GM12878 (cell line): ENCODE results near the gene ACTL6B. TPM values are rescaled to one million over a fixed set of nuclear protein-coding genes. Genes with fewer than 3 reads are reported as not detected.

Experiments used
- BHLHE40 ChIP-seq, 2 experiments: fragments of 450-650 bp in 1 of 2; IDR thresholded peaks; 2 replicates each; pipeline ENCODE4 v1.6.1; 2011 to 2017; ENCODE audit warnings: low read depth in 2 of 2, borderline replicate concordance in 1 of 2, improper control_type of control experiment in 1 of 2, low read length in 1 of 2, mild to moderate bottlenecking in 1 of 2
- CEBPZ ChIP-seq: fragments of 150-350 bp; IDR thresholded peaks from 2 replicates; pipeline ENCODE4 v1.6.1; 2016; ENCODE audit warnings: low read depth, low read length
- CREB1 ChIP-seq: IDR thresholded peaks from 2 replicates; pipeline ENCODE4 v1.6.1; 2012; ENCODE audit warnings: low read depth, mild to moderate bottlenecking, inconsistent platforms
- E2F4 ChIP-seq: IDR thresholded peaks from 2 replicates; pipeline ENCODE4 v1.6.1; 2012; ENCODE audit warnings: low read depth, low read length, improper control_type of control experiment
- FOXM1 ChIP-seq: IDR thresholded peaks from 2 replicates; pipeline ENCODE4 v1.6.1; 2012; ENCODE audit warnings: low read depth, mild to moderate bottlenecking, inconsistent platforms, low read length, moderate library complexity
- IKZF1 ChIP-seq: fragments of 450-650 bp; conservative IDR thresholded peaks from 2 replicates; pipeline ENCODE4 v1.6.1; 2017; ENCODE audit warnings: antibody characterized with exemption, mild to moderate bottlenecking
- JUNB ChIP-seq: IDR thresholded peaks from 2 replicates; pipeline ENCODE4 v1.6.1; 2016; ENCODE audit warnings: antibody characterized with exemption, mild to moderate bottlenecking
- MTA2 ChIP-seq: fragments of 450-650 bp; IDR thresholded peaks from 2 replicates; pipeline ENCODE4 v1.6.1; 2016; ENCODE audit warnings: low read depth, mild to moderate bottlenecking, moderate library complexity
- MTA3 ChIP-seq: IDR thresholded peaks from 2 replicates; pipeline ENCODE4 v1.6.1; 2012; ENCODE audit warnings: low read length, inconsistent platforms, borderline replicate concordance
- NBN ChIP-seq: fragments of 450-650 bp; IDR thresholded peaks from 2 replicates; pipeline ENCODE4 v1.6.1; 2016
- POLR2AphosphoS5 ChIP-seq: IDR thresholded peaks from 2 replicates; pipeline ENCODE4 v1.6.1; 2011; ENCODE audit warnings: mild to moderate bottlenecking, low read length, inconsistent platforms
- POU2F2 ChIP-seq: IDR thresholded peaks from 3 replicates; pipeline ENCODE4 v1.6.1; 2011; ENCODE audit warnings: low read depth, mild to moderate bottlenecking, low read length, borderline replicate concordance
- RB1 ChIP-seq: fragments of 450-650 bp; formaldehyde crosslinking; IDR thresholded peaks from 2 replicates; pipeline ENCODE4 v1.6.1; 2017; ENCODE audit warnings: mild to moderate bottlenecking, borderline replicate concordance
- SIN3A ChIP-seq: IDR thresholded peaks from 2 replicates; pipeline ENCODE4 v1.6.1; 2012; ENCODE audit warnings: low read depth, low read length, improper control_type of control experiment
- SMAD1 ChIP-seq: fragments of 450-650 bp; IDR thresholded peaks from 2 replicates; pipeline ENCODE4 v1.6.1; 2018; ENCODE audit warnings: mild to moderate bottlenecking, low read depth; ENCODE audit not compliant: partially characterized antibody
- ZBED1 ChIP-seq: IDR thresholded peaks from 2 replicates; pipeline ENCODE4 v1.6.1; 2016; ENCODE audit warnings: borderline replicate concordance
- ZBTB40 ChIP-seq: fragments of 450-650 bp; IDR thresholded peaks from 2 replicates; pipeline ENCODE4 v1.6.1; 2016; ENCODE audit warnings: mild to moderate bottlenecking, moderate library complexity, borderline replicate concordance
- ZNF217 ChIP-seq: fragments of 450-650 bp; IDR thresholded peaks from 2 replicates; pipeline ENCODE4 v1.6.1; 2017; ENCODE audit warnings: antibody characterized with exemption, mild to moderate bottlenecking
- ZNF24 ChIP-seq: fragments of 450-650 bp; IDR thresholded peaks from 2 replicates; pipeline ENCODE4 v1.6.1; 2017; ENCODE audit warnings: antibody characterized with exemption, mild to moderate bottlenecking
- ZNF622 ChIP-seq: fragments of 450-650 bp; IDR thresholded peaks from 2 replicates; pipeline ENCODE4 v1.6.1; 2017; ENCODE audit warnings: mild to moderate bottlenecking, inconsistent platforms
- ZZZ3 ChIP-seq: IDR thresholded peaks from 2 replicates; pipeline ENCODE4 v1.6.1; 2011; ENCODE audit warnings: low read depth; ENCODE audit not compliant: control insufficient read depth, insufficient read length
- polyA plus RNA-seq, 11 experiments: library from polyadenylated mRNA; depleted of rRNA in 4 of 11; unstranded in 6 of 11; stranded (reverse) in 5 of 11; fragments of >200 nt; fragmentation: Nextera tagmentation in 4 of 11; fragmentation: Illumina TruSeq in 1 of 11; extraction: Ambion mirVana in 4 of 11; extraction: Trizol in 1 of 11; gene quantifications; 1 replicate in 1 of 11; 2 replicates in 10 of 11; pipeline versions ENCODE4 v1.2.1 to v1.2.3, GENCODE V29; 2011 to 2016; ENCODE audit warnings: inconsistent platforms in 2 of 11, missing spikeins in 2 of 11, low read depth in 1 of 11
- total RNA-seq, 4 experiments: library from RNA; depleted of rRNA in 3 of 4; stranded (reverse); fragments of >200 nt in 3 of 4; fragmentation: Illumina TruSeq in 1 of 4; extraction: Trizol in 1 of 4; gene quantifications; 2 replicates each; pipeline versions ENCODE4 v1.2.1 to v1.2.3, GENCODE V29; 2013 to 2021
- TF ChIP-seq, protein P1 (sequence below): fragments of 450-650 bp; IDR thresholded peaks from 2 replicates; pipeline ENCODE4 v1.6.1; 2016; ENCODE audit warnings: mild to moderate bottlenecking

ACTL6B gene
- total and polyA plus RNA-seq, 10 of the 15 experiments (the other 5 are each of a cell fraction or from before 2014, with no cell fraction given), result not detected

GRCh38 chr7:100675581-100676350 lies 19.5 kb upstream of the ACTL6B start (continued):
- TF ChIP-seq ZBTB40 (no peak), JUNB (no peak), E2F4 (no peak), ZNF24 (no peak), RB1 (no peak; the same call in 1 of the 2 replicates), POU2F2 (no peak), ZBED1 (no peak), MTA3 (no peak), ZNF622 (no peak), NBN (peak; percentile 39; the same call in 1 of the 2 replicates), MTA2 (no peak), ZZZ3 (no peak), SMAD1 (no peak), FOXM1 (no peak), CREB1 (peak; percentile 54), BHLHE40 (IDR thresholded peaks at IDR 0.05; ENCODE audit: borderline replicate concordance in 1 of 2, low read depth in 2 of 2, low read length in 1 of 2) (peak in 1 of 2 experiments; percentile 20; a peak in 1 of 4 replicates), CEBPZ (no peak), POLR2AphosphoS5 (no peak), ZNF217 (no peak), IKZF1 (peak; percentile 89), SIN3A (no peak)
- TF ChIP-seq, protein P1, sequence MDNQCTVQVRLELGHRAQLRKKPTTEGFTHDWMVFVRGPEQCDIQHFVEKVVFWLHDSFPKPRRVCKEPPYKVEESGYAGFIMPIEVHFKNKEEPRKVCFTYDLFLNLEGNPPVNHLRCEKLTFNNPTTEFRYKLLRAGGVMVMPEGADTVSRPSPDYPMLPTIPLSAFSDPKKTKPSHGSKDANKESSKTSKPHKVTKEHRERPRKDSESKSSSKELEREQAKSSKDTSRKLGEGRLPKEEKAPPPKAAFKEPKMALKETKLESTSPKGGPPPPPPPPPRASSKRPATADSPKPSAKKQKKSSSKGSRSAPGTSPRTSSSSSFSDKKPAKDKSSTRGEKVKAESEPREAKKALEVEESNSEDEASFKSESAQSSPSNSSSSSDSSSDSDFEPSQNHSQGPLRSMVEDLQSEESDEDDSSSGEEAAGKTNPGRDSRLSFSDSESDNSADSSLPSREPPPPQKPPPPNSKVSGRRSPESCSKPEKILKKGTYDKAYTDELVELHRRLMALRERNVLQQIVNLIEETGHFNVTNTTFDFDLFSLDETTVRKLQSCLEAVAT, result no peak
